ENCODE measurements around the gene DCDC2.
"Not testable (repeated sequence)": the region's sequence is repeated elsewhere in the genome, so short reads cannot be mapped to it uniquely, and the experiment has no call there.

Gene DCDC2

GRCh38 chr6:24357336-24358218, at the start of gene DCDC2:
Gene DCDC2, minus strand, starts transcription at chr6:24358059. Its CDS starts 309 bp downstream, at chr6:24357750.
- DNase-seq = no peak

- DNase-seq = no peak
These were observed 47.4 kb upstream of the DCDC2 start for GRCh38 chr6:24405262-24405661.

- no peak for DNase-seq
These were observed 45.6 kb upstream of the DCDC2 start for GRCh38 chr6:24403501-24403824.

- DNase-seq = no peak
These were observed 45.0 kb upstream of the DCDC2 start, which contains the start of gene MRS2 for GRCh38 chr6:24402697-24403500. Gene MRS2, plus strand, starts transcription at chr6:24402936. Its CDS starts 111 bp downstream, at chr6:24403047.

GRCh38 chr6:24401458-24401857, 43.6 kb upstream of the DCDC2 start:
- no peak for DNase-seq

- not testable (repeated sequence) for DNase-seq
These were observed 42.5 kb upstream of the DCDC2 start for GRCh38 chr6:24400045-24401039.

GRCh38 chr6:24397631-24398030, 39.8 kb upstream of the DCDC2 start:
- no peak for DNase-seq

GRCh38 chr6:24396824-24397223, 39.0 kb upstream of the DCDC2 start:
- no peak for DNase-seq

GRCh38 chr6:24394780-24395437, 37.0 kb upstream of the DCDC2 start:
- no peak for DNase-seq

- DNase-seq = no peak
These were observed 36.4 kb upstream of the DCDC2 start for GRCh38 chr6:24394061-24394779.

GRCh38 chr6:24391756-24392405, 34.0 kb upstream of the DCDC2 start:
- DNase-seq = no peak

GRCh38 chr6:24391208-24391607, 33.3 kb upstream of the DCDC2 start:
- DNase-seq = no peak

GRCh38 chr6:24387818-24388217, 30.0 kb upstream of the DCDC2 start:
- DNase-seq = no peak

- DNase-seq = no peak
These were observed 27.8 kb upstream of the DCDC2 start for GRCh38 chr6:24385536-24386269.

- DNase-seq = not testable (repeated sequence)
These were observed 26.7 kb upstream of the DCDC2 start for GRCh38 chr6:24384369-24385130.

- DNase-seq = not testable (repeated sequence)
These were observed 25.1 kb upstream of the DCDC2 start for GRCh38 chr6:24382891-24383494.

- no peak for DNase-seq
These were observed 24.3 kb upstream of the DCDC2 start for GRCh38 chr6:24382220-24382540.

GRCh38 chr6:24381476-24382219, 23.8 kb upstream of the DCDC2 start:
- no peak for DNase-seq

All from NCI-H1694 (cell line).